Hepatocyte (in vitro differentiated cells): ENCODE results near the gene PRSS56. TPM values are rescaled to one million over a fixed set of nuclear protein-coding genes. Genes with fewer than 3 reads are reported as not detected.

Experiments used
- DNase-seq: peaks from one replicate; pipeline ENCODE4 v3.0.0-alpha.2; 2016; ENCODE audit warnings: low spot score
- H2AFZ ChIP-seq: fragments of 200-600 bp; sonication (generic); 2 replicates; pipeline ENCODE4 v1.6.0; 2016; ENCODE audit warnings: antibody characterized with exemption, mild to moderate bottlenecking
- H3K27ac ChIP-seq: fragments of 200-600 bp; sonication (generic); 2 replicates; pipeline ENCODE4 v1.5.1; 2016; ENCODE audit warnings: mild to moderate bottlenecking
- H3K27me3 ChIP-seq: fragments of 200-600 bp; sonication (generic); 2 replicates; pipeline ENCODE4 v1.6.1; 2016
- H3K36me3 ChIP-seq: fragments of 200-600 bp; sonication (generic); replicated peaks from 2 replicates; pipeline ENCODE4 v1.5.1; 2016; ENCODE audit warnings: low read depth; ENCODE audit not compliant: insufficient read depth
- H3K4me1 ChIP-seq: fragments of 200-600 bp; sonication (generic); 2 replicates; pipeline ENCODE4 v1.5.1; 2016; ENCODE audit warnings: mild to moderate bottlenecking, moderate library complexity; ENCODE audit not compliant: insufficient read depth
- H3K4me2 ChIP-seq: fragments of 200-600 bp; sonication (generic); 2 replicates; pipeline ENCODE4 v1.6.0; 2016
- H3K4me3 ChIP-seq: fragments of 200-600 bp; sonication (generic); 2 replicates; pipeline ENCODE4 v1.5.1; 2016; ENCODE audit warnings: mild to moderate bottlenecking
- H3K79me2 ChIP-seq: fragments of 200-600 bp; sonication (generic); 2 replicates; pipeline ENCODE4 v1.6.0; 2017; ENCODE audit warnings: mild to moderate bottlenecking
- H3K9me2 ChIP-seq: fragments of 200-600 bp; sonication (generic); replicated peaks from 2 replicates; pipeline ENCODE4 v1.6.0; 2017; ENCODE audit warnings: mild to moderate bottlenecking; ENCODE audit not compliant: insufficient read depth
- H3K9me3 ChIP-seq: fragments of 200-600 bp; sonication (generic); 2 replicates; pipeline ENCODE4 v1.5.1; 2016; ENCODE audit warnings: low read depth, mild to moderate bottlenecking
- H4K20me1 ChIP-seq: fragments of 200-600 bp; sonication (generic); 2 replicates; pipeline ENCODE4 v1.6.0; 2016; ENCODE audit warnings: mild to moderate bottlenecking; ENCODE audit not compliant: insufficient read depth, poor library complexity, severe bottlenecking
- EZH2 ChIP-seq: fragments of 200-600 bp; sonication (generic); IDR thresholded peaks from 2 replicates; pipeline ENCODE4 v1.6.1; 2016; ENCODE audit warnings: antibody characterized with exemption, mild to moderate bottlenecking, borderline replicate concordance
- EZH2phosphoT487 ChIP-seq: fragments of 200-600 bp; sonication (generic); IDR thresholded peaks from one replicate; pipeline ENCODE4 v1.6.1; 2018; ENCODE audit warnings: antibody characterized with exemption, mild to moderate bottlenecking, low read depth, moderate library complexity; ENCODE audit not compliant: unreplicated experiment, severe bottlenecking
- WGBS: methylation state at CpG from one replicate; pipeline ENCODE4 v1.1.6; 2016; ENCODE audit warnings: low lambda C conversion rate; ENCODE audit errors: missing lambda C conversion rate; 5-methylcytosine and 5-hydroxymethylcytosine counted together
- polyA plus RNA-seq: library from polyadenylated mRNA; unstranded; fragments of >200 nt; fragmentation: Nextera tagmentation; extraction: Ambion mirVana; gene quantifications from 2 replicates; pipeline ENCODE4 v1.2.1, GENCODE V29; 2016
- total RNA-seq: library from RNA; depleted of rRNA; stranded (reverse); fragments of >200 nt; gene quantifications from 2 replicates; pipeline ENCODE4 v1.2.3, GENCODE V29; 2014
- TF ChIP-seq, protein P1 (sequence below): fragments of 200-600 bp; sonication (generic); IDR thresholded peaks from 2 replicates; pipeline ENCODE4 v1.5.1; 2016; ENCODE audit warnings: antibody characterized with exemption, mild to moderate bottlenecking; ENCODE audit not compliant: poor library complexity

The PRSS56 gene
- not detected in 2 replicates for total RNA-seq
- not detected in 2 replicates for polyA plus RNA-seq

DNA sequence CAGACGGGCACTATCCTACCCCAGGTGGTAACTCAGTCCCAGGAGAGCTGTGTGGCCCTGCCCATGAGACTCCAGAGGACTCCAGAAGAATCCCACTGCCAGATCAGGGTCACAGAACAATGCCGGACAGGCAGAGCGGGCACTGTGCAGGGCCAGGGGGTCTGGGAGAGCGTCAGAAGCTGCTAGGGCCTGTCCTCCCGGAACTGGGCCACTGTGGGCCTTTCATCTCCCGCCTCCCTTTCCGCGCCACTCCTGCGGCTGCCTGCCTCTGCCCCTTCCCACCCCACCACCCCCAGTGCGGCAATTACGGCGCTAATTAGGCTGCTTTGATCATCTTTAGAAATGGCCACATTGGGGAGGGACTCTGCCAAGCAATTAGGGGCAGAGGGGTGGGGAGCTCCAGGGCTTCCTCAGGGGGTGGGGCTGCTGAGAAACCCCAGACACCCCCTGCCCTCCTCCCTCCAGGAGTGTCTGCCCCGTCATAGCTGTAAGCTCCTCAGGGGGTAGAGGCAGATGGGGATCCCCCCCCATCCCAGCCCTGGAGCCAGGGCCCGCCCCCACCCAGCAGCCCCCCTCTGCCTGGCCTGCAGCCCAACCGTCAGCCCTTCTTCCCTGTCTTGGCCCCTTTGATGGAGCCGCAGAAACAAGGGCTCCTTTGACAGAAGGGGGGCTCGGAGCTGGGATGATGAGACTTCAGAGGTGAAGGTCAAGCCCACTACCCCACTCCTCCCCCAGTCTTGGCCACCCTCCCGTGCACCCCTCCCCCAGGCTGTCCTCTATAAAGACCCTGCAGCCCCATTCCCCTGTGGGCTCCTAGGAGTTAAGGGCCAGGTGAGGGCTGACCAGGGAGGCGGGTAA lies at the start of gene PRSS56:
PRSS56 (plus strand) TSS at position 808 of the 858 bp plus-strand sequence. CDS start 211 bp downstream, outside the sequence.
- Histone ChIP-seq H2AFZ (no peak within 1 kb of the TSS), H3K27me3 (peaks cover 40% of the 10 kb centered on the region), H3K36me3 (no peaks in the 10 kb centered on the region), H3K4me2 (no peak within 1 kb of the TSS), H3K9me2 (no peaks in the 10 kb centered on the region), H3K4me1 (peaks cover 14% of the 10 kb centered on the region), H3K4me3 (no peak within 1 kb of the TSS), H3K79me2 (no peaks in the 10 kb centered on the region), H3K9me3 (no peaks in the 10 kb centered on the region), H4K20me1 (no peaks in the 10 kb centered on the region), H3K27ac (no peak within 1 kb of the TSS)
- 79% methylated on average over 16 of the region's 19 CpGs for WGBS
- TF ChIP-seq EZH2phosphoT487 = no peak
- no peak for TF ChIP-seq EZH2
- TF ChIP-seq, protein P1, sequence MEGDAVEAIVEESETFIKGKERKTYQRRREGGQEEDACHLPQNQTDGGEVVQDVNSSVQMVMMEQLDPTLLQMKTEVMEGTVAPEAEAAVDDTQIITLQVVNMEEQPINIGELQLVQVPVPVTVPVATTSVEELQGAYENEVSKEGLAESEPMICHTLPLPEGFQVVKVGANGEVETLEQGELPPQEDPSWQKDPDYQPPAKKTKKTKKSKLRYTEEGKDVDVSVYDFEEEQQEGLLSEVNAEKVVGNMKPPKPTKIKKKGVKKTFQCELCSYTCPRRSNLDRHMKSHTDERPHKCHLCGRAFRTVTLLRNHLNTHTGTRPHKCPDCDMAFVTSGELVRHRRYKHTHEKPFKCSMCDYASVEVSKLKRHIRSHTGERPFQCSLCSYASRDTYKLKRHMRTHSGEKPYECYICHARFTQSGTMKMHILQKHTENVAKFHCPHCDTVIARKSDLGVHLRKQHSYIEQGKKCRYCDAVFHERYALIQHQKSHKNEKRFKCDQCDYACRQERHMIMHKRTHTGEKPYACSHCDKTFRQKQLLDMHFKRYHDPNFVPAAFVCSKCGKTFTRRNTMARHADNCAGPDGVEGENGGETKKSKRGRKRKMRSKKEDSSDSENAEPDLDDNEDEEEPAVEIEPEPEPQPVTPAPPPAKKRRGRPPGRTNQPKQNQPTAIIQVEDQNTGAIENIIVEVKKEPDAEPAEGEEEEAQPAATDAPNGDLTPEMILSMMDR = no peak
- no peak for DNase-seq

DNA sequence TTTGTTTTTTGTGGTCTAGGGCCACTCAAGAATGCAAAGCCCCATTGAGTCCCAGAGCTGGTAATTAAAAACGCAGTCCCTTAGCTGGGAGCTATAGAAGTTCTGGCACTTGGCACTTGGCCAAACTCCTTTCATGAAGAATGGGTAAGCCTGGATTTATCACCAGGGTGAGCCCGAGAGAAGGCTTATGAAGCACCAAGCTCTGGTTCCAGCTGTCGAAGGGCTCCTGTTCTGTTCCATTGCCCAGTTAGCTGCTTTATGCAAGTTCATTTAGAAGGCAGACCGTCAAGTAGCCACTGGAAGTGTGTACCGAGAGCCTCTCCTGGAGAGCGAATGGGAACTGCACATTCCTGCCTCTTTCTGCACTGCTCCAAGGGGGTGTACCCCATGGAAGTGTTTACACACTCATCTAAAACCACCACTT lies 46.7 kb upstream of the PRSS56 start:
- peaks cover 33% of the 10 kb centered on the region for H3K27me3 ChIP-seq
- WGBS = 33% methylated on average over 6 of the region's 6 CpGs

DNA sequence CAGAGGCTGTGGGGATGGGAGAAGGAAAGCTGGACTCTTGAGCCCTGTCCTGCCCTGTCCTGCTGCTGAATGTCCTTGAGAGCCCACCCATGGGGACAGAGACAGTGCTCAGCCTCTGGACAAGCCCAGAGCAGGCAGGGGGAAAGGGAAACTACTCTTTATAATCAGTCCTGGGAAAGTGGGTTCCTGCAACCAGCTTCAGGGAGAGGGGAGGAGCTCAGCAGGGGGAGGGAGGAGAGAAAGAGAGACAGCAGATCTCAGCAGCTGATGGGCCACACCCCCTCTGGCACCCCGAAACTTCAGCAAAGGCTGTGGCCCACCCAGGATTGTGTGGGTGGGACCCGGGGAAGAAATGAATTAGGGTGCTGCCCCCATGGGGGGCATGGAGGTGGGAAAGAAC lies 44.1 kb upstream of the PRSS56 start:
- H3K9me2 ChIP-seq = no peaks in the 10 kb centered on the region
- no peak overlapping the region for H3K4me2 ChIP-seq
- TF ChIP-seq EZH2phosphoT487 = no peak
- no peak for TF ChIP-seq EZH2
- TF ChIP-seq, protein P1 = no peak
- no peak for DNase-seq
- peaks cover 21% of the 10 kb centered on the region for H3K27me3 ChIP-seq
- no peaks in the 10 kb centered on the region for H4K20me1 ChIP-seq
- WGBS = 57% methylated on average over 2 of the region's 2 CpGs
- H3K4me3 ChIP-seq = no peak overlapping the region
- H3K4me1 ChIP-seq = no peaks in the 10 kb centered on the region
- H3K36me3 ChIP-seq = no peaks in the 10 kb centered on the region
- H3K27ac ChIP-seq = no peak overlapping the region
- no peak overlapping the region for H2AFZ ChIP-seq
- no peaks in the 10 kb centered on the region for H3K79me2 ChIP-seq
- H3K9me3 ChIP-seq = no peaks in the 10 kb centered on the region

More for the DNA sequence above, 46.7 kb upstream of the PRSS56 start:
- no peak overlapping the region for H2AFZ ChIP-seq
- H4K20me1 ChIP-seq = no peaks in the 10 kb centered on the region
- no peak overlapping the region for H3K4me2 ChIP-seq
- no peaks in the 10 kb centered on the region for H3K9me3 ChIP-seq
- no peaks in the 10 kb centered on the region for H3K9me2 ChIP-seq
- H3K4me3 ChIP-seq = no peak overlapping the region
- no peaks in the 10 kb centered on the region for H3K4me1 ChIP-seq
- TF ChIP-seq EZH2phosphoT487 (no peak), EZH2 (no peak)
- TF ChIP-seq, protein P1 = no peak
- no peaks in the 10 kb centered on the region for H3K36me3 ChIP-seq
- H3K79me2 ChIP-seq = no peaks in the 10 kb centered on the region
- no peak for DNase-seq
- no peak overlapping the region for H3K27ac ChIP-seq
